PFSK-1 (cell line): ENCODE results near the gene CHPT1.

Experiments
- FOXP2 ChIP-seq: optimal IDR thresholded peaks from 2 replicates; pipeline ENCODE3; 2011; ENCODE audit warnings: borderline replicate concordance, control low read depth, inconsistent platforms; ENCODE audit not compliant: insufficient read depth; ENCODE audit errors: extremely low read length, extremely low read depth
- POLR2AphosphoS5 ChIP-seq: IDR thresholded peaks from 2 replicates; pipeline ENCODE4 v1.6.1; 2012; ENCODE audit warnings: low read depth, mild to moderate bottlenecking, control low read depth, low read length, moderate library complexity
- REST ChIP-seq, 2 experiments: IDR thresholded peaks; 2 replicates each; pipeline versions ENCODE4 v1.6.1 to v1.8.0; 2011 to 2012; ENCODE audit warnings: low read depth in 2 of 2, low read length in 2 of 2, control low read depth in 1 of 2, inconsistent platforms in 1 of 2, mild to moderate bottlenecking in 1 of 2, moderate library complexity in 1 of 2; ENCODE audit not compliant: insufficient read depth in 1 of 2
- SIN3A ChIP-seq: IDR thresholded peaks from 2 replicates; pipeline ENCODE4 v1.6.1; 2012; ENCODE audit warnings: mild to moderate bottlenecking, low read length, moderate library complexity, borderline replicate concordance; ENCODE audit not compliant: insufficient read depth
- TAF1 ChIP-seq: IDR thresholded peaks from 2 replicates; pipeline ENCODE4 v1.6.1; 2012; ENCODE audit warnings: low read length, control low read depth, borderline replicate concordance; ENCODE audit not compliant: insufficient read depth

CHPT1 gene

GRCh38 chr12:101727098-101727497 is 29.7 kb downstream of the CHPT1 start:
- no peak for TF ChIP-seq POLR2AphosphoS5
- TF ChIP-seq REST (IDR thresholded peaks at IDR 0.05; ENCODE audit: insufficient read depth in 1 of 2, low read depth in 2 of 2, low read length in 2 of 2), result no peak
- no peak for TF ChIP-seq TAF1
- TF ChIP-seq FOXP2, result no peak
- TF ChIP-seq SIN3A, result no peak

GRCh38 chr12:101729842-101730241 is 32.4 kb downstream of the CHPT1 start:
- TF ChIP-seq POLR2AphosphoS5 (no peak), FOXP2 (no peak), TAF1 (no peak), REST (IDR thresholded peaks at IDR 0.05; ENCODE audit: insufficient read depth in 1 of 2, low read depth in 2 of 2, low read length in 2 of 2) (no peak), SIN3A (no peak)

GRCh38 chr12:101732318-101732717 is 34.9 kb downstream of the CHPT1 start:
- TF ChIP-seq REST (IDR thresholded peaks at IDR 0.05; ENCODE audit: insufficient read depth in 1 of 2, low read depth in 2 of 2, low read length in 2 of 2), result no peak
- TF ChIP-seq POLR2AphosphoS5, result no peak
- TF ChIP-seq TAF1, result no peak
- no peak for TF ChIP-seq FOXP2
- no peak for TF ChIP-seq SIN3A

GRCh38 chr12:101733166-101733565 is 35.7 kb downstream of the CHPT1 start:
- no peak for TF ChIP-seq REST (IDR thresholded peaks at IDR 0.05; ENCODE audit: insufficient read depth in 1 of 2, low read depth in 2 of 2, low read length in 2 of 2)
- TF ChIP-seq TAF1, result no peak
- TF ChIP-seq SIN3A, result no peak
- no peak for TF ChIP-seq FOXP2
- no peak for TF ChIP-seq POLR2AphosphoS5

GRCh38 chr12:101737476-101737875 is 40.0 kb downstream of the CHPT1 start:
- TF ChIP-seq FOXP2, result no peak
- no peak for TF ChIP-seq REST (IDR thresholded peaks at IDR 0.05; ENCODE audit: insufficient read depth in 1 of 2, low read depth in 2 of 2, low read length in 2 of 2)
- TF ChIP-seq POLR2AphosphoS5, result no peak
- no peak for TF ChIP-seq SIN3A
- TF ChIP-seq TAF1, result no peak
